Mesenchymal stem cell (in vitro differentiated cells and primary cell): ENCODE data around the gene AP1M1.

Experiments used
- DNase-seq: peaks from one replicate; pipeline ENCODE4 v3.0.0-alpha.2; 2013
- H2AFZ ChIP-seq: one replicate; pipeline ENCODE4 v1.6.1; 2013; ENCODE audit warnings: low read depth, mild to moderate bottlenecking, control low read depth, inconsistent platforms, low read length, moderate library complexity
- H2AK5ac ChIP-seq: 2 replicates; pipeline ENCODE4 v1.6.1; 2013; ENCODE audit warnings: low read length, moderate library complexity, mild to moderate bottlenecking, inconsistent platforms; ENCODE audit not compliant: severe bottlenecking
- H2BK120ac ChIP-seq: one replicate; pipeline ENCODE4 v1.6.1; 2013; ENCODE audit warnings: low read depth, mild to moderate bottlenecking, inconsistent platforms, low read length, moderate library complexity
- H2BK12ac ChIP-seq, 2 experiments: one replicate each; pipeline ENCODE4 v1.6.1; 2013; ENCODE audit warnings: inconsistent platforms in 2 of 2, low read length in 2 of 2, mild to moderate bottlenecking in 2 of 2, moderate library complexity in 2 of 2, control low read depth in 1 of 2
- H2BK15ac ChIP-seq: one replicate; pipeline ENCODE4 v1.6.1; 2013; ENCODE audit warnings: mild to moderate bottlenecking, low read depth, inconsistent platforms; ENCODE audit not compliant: poor library complexity, severe bottlenecking
- H2BK5ac ChIP-seq: 2 replicates; pipeline ENCODE4 v1.6.1; 2013; ENCODE audit warnings: low read depth, mild to moderate bottlenecking, low read length, control low read depth, inconsistent platforms; ENCODE audit not compliant: poor library complexity, severe bottlenecking
- H3K14ac ChIP-seq, 2 experiments: one replicate each; pipeline ENCODE4 v1.6.1; 2013; ENCODE audit warnings: inconsistent platforms in 2 of 2, low read length in 2 of 2, control low read depth in 1 of 2, mild to moderate bottlenecking in 1 of 2, moderate library complexity in 1 of 2
- H3K18ac ChIP-seq, 2 experiments: one replicate each; pipeline ENCODE4 v1.6.1; 2013; ENCODE audit warnings: inconsistent platforms in 2 of 2, low read length in 2 of 2, control low read depth in 1 of 2, low read depth in 1 of 2, mild to moderate bottlenecking in 1 of 2
- H3K23ac ChIP-seq, 2 experiments: one replicate each; pipeline ENCODE4 v1.6.1; 2013; ENCODE audit warnings: inconsistent platforms in 2 of 2, low read length in 2 of 2, mild to moderate bottlenecking in 2 of 2, moderate library complexity in 2 of 2, control low read depth in 1 of 2
- H3K27ac ChIP-seq: 2 replicates; pipeline ENCODE4 v1.5.1; 2013; ENCODE audit warnings: mild to moderate bottlenecking, moderate library complexity, low read length, control low read depth, inconsistent platforms; ENCODE audit not compliant: poor library complexity, severe bottlenecking
- H3K27me3 ChIP-seq, 2 experiments: 2 replicates each; pipeline versions ENCODE4 v1.6.1 to v1.7.0; 2013; ENCODE audit warnings: low read length in 2 of 2, mild to moderate bottlenecking in 2 of 2, moderate library complexity in 2 of 2, control low read depth in 1 of 2, inconsistent platforms in 1 of 2; ENCODE audit not compliant: control insufficient read depth in 1 of 2, insufficient read depth in 1 of 2
- H3K36me3 ChIP-seq, 2 experiments: 2 replicates each; pipeline versions ENCODE4 v1.6.1 to v1.7.0; 2013; ENCODE audit warnings: low read length in 2 of 2, control low read depth in 1 of 2, inconsistent platforms in 1 of 2, low read depth in 1 of 2, mild to moderate bottlenecking in 1 of 2; ENCODE audit not compliant: insufficient read depth in 2 of 2, control insufficient read depth in 1 of 2
- H3K4ac ChIP-seq, 2 experiments: one replicate each; pipeline ENCODE4 v1.6.1; 2013; ENCODE audit warnings: inconsistent platforms in 2 of 2, low read length in 2 of 2, mild to moderate bottlenecking in 2 of 2, moderate library complexity in 2 of 2, control low read depth in 1 of 2, low read depth in 1 of 2
- H3K4me1 ChIP-seq: 2 replicates; pipeline ENCODE4 v1.6.1; 2013; ENCODE audit warnings: low read depth, low read length, control low read depth; ENCODE audit not compliant: control insufficient read depth, insufficient read depth
- H3K4me2 ChIP-seq: 2 replicates; pipeline ENCODE4 v1.6.1; 2013; ENCODE audit warnings: low read length, mild to moderate bottlenecking, inconsistent platforms; ENCODE audit not compliant: poor library complexity, severe bottlenecking
- H3K4me3 ChIP-seq, 2 experiments: 2 replicates each; pipeline versions ENCODE4 v1.5.1 to v1.7.0; 2013; ENCODE audit warnings: low read length in 2 of 2, mild to moderate bottlenecking in 2 of 2, control low read depth in 1 of 2, low read depth in 1 of 2; ENCODE audit not compliant: insufficient read depth in 1 of 2
- H3K79me1 ChIP-seq: replicated peaks from 2 replicates; pipeline ENCODE4 v1.6.1; 2013; ENCODE audit warnings: mild to moderate bottlenecking, control low read depth, low read length, inconsistent platforms; ENCODE audit not compliant: poor library complexity, severe bottlenecking
- H3K9ac ChIP-seq: 2 replicates; pipeline ENCODE4 v1.7.0; 2013; ENCODE audit warnings: mild to moderate bottlenecking, low read length, moderate library complexity
- H3K9me3 ChIP-seq: 2 replicates; pipeline ENCODE4 v1.7.0; 2013; ENCODE audit warnings: mild to moderate bottlenecking, low read length; ENCODE audit not compliant: control insufficient read depth
- H4K8ac ChIP-seq: one replicate; pipeline ENCODE4 v1.6.1; 2013; ENCODE audit warnings: inconsistent platforms, mild to moderate bottlenecking, low read length, moderate library complexity
- H4K91ac ChIP-seq: one replicate; pipeline ENCODE4 v1.6.1; 2013; ENCODE audit warnings: mild to moderate bottlenecking, low read length, inconsistent platforms
- WGBS: methylation state at CpG from one replicate; pipeline ENCODE4 v1.1.7; 2013; ENCODE audit warnings: mixed read lengths; 5-methylcytosine and 5-hydroxymethylcytosine counted together

The AP1M1 gene

DNA sequence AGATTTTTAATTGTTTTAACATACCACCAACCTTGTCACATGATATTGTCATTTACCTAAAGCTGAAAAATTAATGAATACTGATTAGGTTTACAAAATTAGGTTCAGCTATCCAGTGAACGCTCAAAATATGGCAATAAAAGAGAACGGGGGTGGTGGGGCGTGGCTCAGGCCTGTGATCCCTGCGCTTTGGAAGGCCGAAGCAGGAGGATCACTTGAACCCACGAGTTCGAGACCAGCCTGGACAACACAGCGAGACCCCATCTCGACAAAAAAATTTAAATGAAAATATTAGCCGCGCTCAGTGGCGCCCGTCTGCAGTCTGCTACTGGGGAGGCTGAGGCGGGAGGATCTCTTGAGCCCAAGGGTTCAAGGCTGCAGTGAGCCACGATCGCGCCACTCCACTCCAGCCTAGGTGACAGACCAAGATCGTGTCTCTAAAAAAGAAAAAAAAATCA lies 13.0 kb upstream of the AP1M1 start:
- H3K18ac ChIP-seq = peak overlapping the region; percentile 86 to 92
- H3K14ac ChIP-seq = no peak overlapping the region
- H3K4me3 ChIP-seq = peak overlapping the region; percentile 40 to 99
- H3K79me1 ChIP-seq = peaks cover 22% of the 10 kb centered on the region
- H4K8ac ChIP-seq = peak overlapping the region; percentile 99
- peak overlapping the region; percentile 73 for H2BK120ac ChIP-seq
- no peak overlapping the region for H2BK15ac ChIP-seq
- peak overlapping the region; percentile 76 for H3K4me2 ChIP-seq
- peak overlapping the region; percentile 95 for H2AK5ac ChIP-seq
- no peak overlapping the region for H2BK5ac ChIP-seq
- H3K27ac ChIP-seq = no peak overlapping the region
- H3K9ac ChIP-seq = peak overlapping the region; percentile 99
- no peak overlapping the region for H3K23ac ChIP-seq
- H3K27me3 ChIP-seq = no peaks in the 10 kb centered on the region
- H3K4me1 ChIP-seq = peaks cover 15% of the 10 kb centered on the region
- H3K4ac ChIP-seq = peak overlapping the region in 1 of 2 experiments; percentile 97
- H3K36me3 ChIP-seq = peaks cover 21 to 24% of the 10 kb centered on the region in 2 experiments
- WGBS = 74% methylated on average over 18 of the region's 18 CpGs
- no peaks in the 10 kb centered on the region for H3K9me3 ChIP-seq
- peak overlapping the region; percentile 11 to 15 for H2BK12ac ChIP-seq
- no peak for DNase-seq
- H4K91ac ChIP-seq = peak overlapping the region; percentile 89
- peak overlapping the region; percentile 96 for H2AFZ ChIP-seq

DNA sequence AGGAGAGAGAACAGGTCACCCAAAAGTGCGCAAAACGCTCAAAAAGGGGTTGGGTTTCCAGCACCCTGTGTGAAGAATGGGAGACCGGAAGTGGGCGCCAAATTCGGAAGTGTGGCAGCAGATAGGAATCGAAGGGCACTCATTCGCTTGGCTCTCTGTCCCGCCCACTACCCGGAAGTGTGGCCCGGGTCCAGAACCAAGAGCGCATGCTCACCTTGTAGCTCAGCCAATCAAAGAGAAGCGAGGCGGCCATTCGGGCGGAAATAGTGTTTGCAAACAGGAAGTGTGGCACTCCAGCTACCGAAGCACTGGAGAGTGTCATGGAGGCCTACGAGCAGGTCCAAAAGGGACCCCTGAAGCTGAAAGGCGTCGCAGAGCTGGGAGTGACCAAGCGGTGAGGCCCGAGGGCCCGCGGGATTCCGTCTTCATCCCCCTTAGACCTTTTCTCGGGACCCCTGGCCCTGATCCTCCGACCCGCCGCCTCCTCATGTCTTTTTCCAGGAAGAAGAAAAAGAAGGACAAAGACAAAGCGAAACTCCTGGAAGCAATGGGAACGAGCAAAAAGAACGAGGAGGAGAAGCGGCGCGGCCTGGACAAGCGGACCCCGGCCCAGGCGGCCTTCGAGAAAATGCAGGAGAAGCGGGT lies 12.5 kb upstream of the AP1M1 start, which contains the start of gene FAM32A:
FAM32A (plus strand) TSS at position 288 of the 645 bp plus-strand sequence; CDS start at position 321, 33 bp downstream.
- Histone ChIP-seq H2BK120ac (peak within 1 kb of the TSS; percentile 75), H4K8ac (peak within 1 kb of the TSS; percentile 99), H2BK12ac (peak within 1 kb of the TSS; percentile 11 to 15), H3K27ac (peak within 1 kb of the TSS; percentile 76), H2BK15ac (no peak within 1 kb of the TSS), H3K9ac (peak within 1 kb of the TSS; percentile 99), H3K79me1 (peaks cover 26% of the 10 kb centered on the region), H3K14ac (peak within 1 kb of the TSS; percentile 70 to 95), H3K4me2 (peak within 1 kb of the TSS; percentile 76), H3K4me3 (peak within 1 kb of the TSS; percentile 91 to 99), H3K23ac (no peak within 1 kb of the TSS), H2BK5ac (peak within 1 kb of the TSS; percentile 10), H3K9me3 (no peaks in the 10 kb centered on the region), H3K36me3 (peaks cover 27 to 29% of the 10 kb centered on the region in 2 experiments), H3K4me1 (peaks cover 13% of the 10 kb centered on the region), H2AFZ (peak within 1 kb of the TSS; percentile 96), H3K18ac (peak within 1 kb of the TSS; percentile 86 to 92), H3K4ac (peak within 1 kb of the TSS; percentile 77 to 97), H4K91ac (peak within 1 kb of the TSS; percentile 89), H3K27me3 (no peaks in the 10 kb centered on the region), H2AK5ac (peak within 1 kb of the TSS; percentile 95)
- under 1% methylated on average over 36 of the region's 39 CpGs for WGBS
- DNase-seq = peak; percentile 99

DNA sequence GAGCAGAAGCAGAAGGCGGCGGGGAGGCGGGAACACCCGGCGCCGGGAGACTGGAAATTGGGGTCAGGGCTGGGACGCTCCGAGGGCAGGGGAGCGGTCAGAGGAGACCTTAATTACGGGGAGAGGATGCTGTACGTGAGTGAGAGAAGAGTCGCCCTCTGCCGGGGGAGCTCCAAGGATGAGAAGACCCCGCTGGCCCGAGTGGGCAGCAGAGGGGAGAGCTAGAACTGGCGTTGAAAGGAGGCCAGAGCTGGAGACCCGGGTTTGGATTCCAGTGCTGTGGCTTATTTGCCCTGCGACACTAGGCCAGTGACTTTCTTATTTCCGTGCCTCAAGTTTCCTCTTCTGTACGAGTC lies 12.0 kb upstream of the AP1M1 start:
- Histone ChIP-seq H3K23ac (no peak overlapping the region), H3K36me3 (peaks cover 32 to 34% of the 10 kb centered on the region in 2 experiments), H2BK12ac (no peak overlapping the region), H4K8ac (no peak overlapping the region), H3K79me1 (peaks cover 31% of the 10 kb centered on the region), H2BK5ac (peak overlapping the region; percentile 10), H2BK15ac (no peak overlapping the region), H2BK120ac (peak overlapping the region; percentile 75), H3K14ac (peak overlapping the region; percentile 70 to 95), H3K9ac (peak overlapping the region; percentile 99), H3K18ac (peak overlapping the region in 1 of 2 experiments; percentile 61), H3K4ac (peak overlapping the region; percentile 77 to 90), H2AK5ac (peak overlapping the region; percentile 46), H3K27me3 (no peaks in the 10 kb centered on the region), H3K4me3 (peak overlapping the region; percentile 91 to 99), H4K91ac (peak overlapping the region; percentile 18), H2AFZ (peak overlapping the region; percentile 49), H3K9me3 (no peaks in the 10 kb centered on the region), H3K4me2 (peak overlapping the region; percentile 73), H3K27ac (peak overlapping the region; percentile 76), H3K4me1 (peaks cover 12% of the 10 kb centered on the region)
- 2% methylated on average over 20 of the region's 20 CpGs for WGBS
- DNase-seq = peak; percentile 66

DNA sequence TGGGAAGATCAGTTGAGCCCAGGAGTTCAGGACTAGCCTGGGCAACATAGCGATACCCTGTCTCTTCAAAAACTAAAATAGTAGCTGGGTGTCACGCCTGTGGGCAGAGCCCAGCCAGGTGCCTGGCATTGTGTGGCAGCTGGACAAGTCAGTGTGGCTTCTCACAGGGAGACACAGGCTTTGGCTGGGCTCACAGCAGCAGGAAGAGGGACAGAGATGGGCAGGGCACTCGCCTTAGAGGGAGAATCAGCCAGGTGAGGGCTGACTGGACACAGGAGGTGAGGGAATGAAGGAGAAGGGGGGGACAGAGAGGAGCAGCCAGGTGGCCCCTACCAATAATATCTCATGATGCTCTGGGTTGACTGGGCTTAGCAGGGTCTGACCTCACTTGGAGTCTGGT lies 9.2 kb upstream of the AP1M1 start:
- Histone ChIP-seq H4K8ac (no peak overlapping the region), H3K36me3 (peaks cover 55 to 57% of the 10 kb centered on the region in 2 experiments), H3K14ac (no peak overlapping the region), H3K4me3 (no peak overlapping the region), H3K79me1 (peaks cover 39% of the 10 kb centered on the region), H2AFZ (no peak overlapping the region), H3K4me2 (no peak overlapping the region), H2BK15ac (no peak overlapping the region), H3K27me3 (no peaks in the 10 kb centered on the region), H3K27ac (no peak overlapping the region), H3K18ac (no peak overlapping the region), H3K23ac (no peak overlapping the region), H3K9ac (no peak overlapping the region), H2BK120ac (no peak overlapping the region), H2BK5ac (no peak overlapping the region), H3K4ac (no peak overlapping the region), H3K4me1 (peaks cover 10% of the 10 kb centered on the region), H2AK5ac (no peak overlapping the region), H4K91ac (no peak overlapping the region), H2BK12ac (no peak overlapping the region), H3K9me3 (no peaks in the 10 kb centered on the region)
- 93% methylated on average over 3 of the region's 3 CpGs for WGBS
- DNase-seq = no peak
